ENCODE data around the gene PNO1. TPM values are rescaled to one million over a fixed set of nuclear protein-coding genes. Genes with fewer than 3 reads are reported as not detected.
A peak's percentile ranks its signal among the peaks of the same experiment; 100 is the strongest.
"Not testable (repeated sequence)": the region's sequence is repeated elsewhere in the genome, so short reads cannot be mapped to it uniquely, and the experiment has no call there.

The PNO1 gene
- polyA plus RNA-seq, 2 of the 4 experiments (the other 2 are of a cell fraction) = 49.0 to 63.2 TPM

GRCh38 chr2:68117922-68118321 lies 39.8 kb upstream of the PNO1 start:
- CTCF ChIA-PET = interaction anchor here (1.2 kb wide), 1 partner anchor 175 kb away, joined by 3 read pairs; no protein-coding TSS in a partner anchor
- H3K4me1 ChIP-seq; POLR2A ChIA-PET; DNase-seq (ENCODE audit: low read depth in 1 of 2, low spot score in 1 of 2); H3K4me2 ChIP-seq; H3K9me3 ChIP-seq; FAIRE-seq; ATAC-seq; H3K4me3 ChIP-seq; H3K27ac ChIP-seq: not testable (repeated sequence)
- WGBS (ENCODE audit: missing lambda C conversion rate) = 75% methylated on average over 4 of the region's 4 CpGs
- peak; percentile 95 for TF ChIP-seq ZC3H11A (IDR thresholded peaks at IDR 0.05)

GRCh38 chr2:68118816-68119215 lies 38.9 kb upstream of the PNO1 start:
- FAIRE-seq = no peak
- no peak for TF ChIP-seq HOXA7 (CRISPR knock-in tag; IDR thresholded peaks at IDR 0.05)
- no peak for TF ChIP-seq CEBPB (IDR thresholded peaks at IDR 0.05)
- TF ChIP-seq PBX3 (IDR thresholded peaks at IDR 0.05) = no peak
- no peak for TF ChIP-seq HEYL (CRISPR knock-in tag; IDR thresholded peaks at IDR 0.05)
- TF ChIP-seq SMC3 (IDR thresholded peaks at IDR 0.05) = no peak
- no peak for TF ChIP-seq BCL3 (IDR thresholded peaks at IDR 0.05)
- no peak for TF ChIP-seq ATOH8 (CRISPR knock-in tag; IDR thresholded peaks at IDR 0.05; ENCODE audit: low read depth)
- no peak for TF ChIP-seq FOSB (CRISPR knock-in tag; IDR thresholded peaks at IDR 0.05)
- no peak for TF ChIP-seq NFE2L2 (conservative IDR thresholded peaks at IDR 0.05; ENCODE audit: low read length)
- no peak for TF ChIP-seq CBX8 (IDR thresholded peaks at IDR 0.05)
- TF ChIP-seq RNF2 (IDR thresholded peaks at IDR 0.05; ENCODE audit: borderline replicate concordance, low read depth) = no peak
- TF ChIP-seq MAFK (IDR thresholded peaks at IDR 0.05; ENCODE audit: partially characterized antibody) = no peak
- TF ChIP-seq NPAS2 (CRISPR knock-in tag; IDR thresholded peaks at IDR 0.05; ENCODE audit: borderline replicate concordance) = no peak
- no peak for TF ChIP-seq RARB (CRISPR knock-in tag; IDR thresholded peaks at IDR 0.05)
- TF ChIP-seq TFCP2L1 (CRISPR knock-in tag; IDR thresholded peaks at IDR 0.05) = no peak
- no peak for TF ChIP-seq BHLHE40 (IDR thresholded peaks at IDR 0.05; ENCODE audit: low read depth, low read length)
- no peak for TF ChIP-seq KDM5A (IDR thresholded peaks at IDR 0.05)
- no peak for TF ChIP-seq EHF (CRISPR knock-in tag; IDR thresholded peaks at IDR 0.05)
- no peak for TF ChIP-seq HDAC2 (IDR thresholded peaks at IDR 0.05)
- no peak for TF ChIP-seq JUN (IDR thresholded peaks at IDR 0.05)
- Histone ChIP-seq H3K9me3 (no peaks in the 10 kb centered on the region), H3K4me1 (no peaks in the 10 kb centered on the region), H3K4me3 (no peak overlapping the region), H3K27ac (no peak overlapping the region), H3K4me2 (no peak overlapping the region)
- POLR2A ChIA-PET = interaction anchor here (0.6 kb wide), 1 partner anchor 39 kb away, joined by 3 read pairs; the partner anchor contains the start of gene PNO1
- WGBS (ENCODE audit: missing lambda C conversion rate) = 74% methylated on average over 7 of the region's 7 CpGs
- CTCF ChIA-PET = interaction anchor here (0.6 to 1.2 kb wide), 3 partner anchors 34 to 328 kb away, joined by 3 read pairs; no protein-coding TSS in a partner anchor
- DNase-seq (ENCODE audit: low read depth in 1 of 2, low spot score in 1 of 2) = no peak
- ATAC-seq = no peak

GRCh38 chr2:68119504-68119903 lies 38.2 kb upstream of the PNO1 start:
- no peak for FAIRE-seq

More at GRCh38 chr2:68119504-68119903, 38.2 kb upstream of the PNO1 start:
- Histone ChIP-seq H3K4me2 (no peak overlapping the region), H3K4me3 (no peak overlapping the region), H3K4me1 (no peaks in the 10 kb centered on the region), H3K27ac (no peak overlapping the region), H3K9me3 (no peaks in the 10 kb centered on the region)
- DNase-seq (ENCODE audit: low read depth in 1 of 2, low spot score in 1 of 2) (no peak), ATAC-seq (no peak)
- ChIA-PET CTCF (interaction anchor here (0.6 to 8.5 kb wide), 4 partner anchors 124 to 328 kb away, joined by 3 to 82 read pairs (median 29); no protein-coding TSS in a partner anchor), POLR2A (no interaction called here)
- TF ChIP-seq CBX8 (IDR thresholded peaks at IDR 0.05) = no peak
- TF ChIP-seq RNF2 (IDR thresholded peaks at IDR 0.05; ENCODE audit: borderline replicate concordance, low read depth) = no peak
- no peak for TF ChIP-seq HDAC2 (IDR thresholded peaks at IDR 0.05)
- 78% methylated on average over 5 of the region's 5 CpGs for WGBS (ENCODE audit: missing lambda C conversion rate)

All from A549 (cell line).